Fibroblast of villous mesenchyme (primary cell): ENCODE results near the gene KRT27. TPM values are rescaled to one million over a fixed set of nuclear protein-coding genes. Genes with fewer than 3 reads are reported as not detected.

ENCODE experiments used
- DNase-seq: peaks from one replicate; pipeline ENCODE4 v3.0.0-alpha.2; 2010; ENCODE audit warnings: low read depth
- H3K4me3 ChIP-seq: 2 replicates; pipeline ENCODE4 v1.5.1; 2011; ENCODE audit warnings: low read depth, mild to moderate bottlenecking, low read length
- CTCF ChIP-seq: IDR thresholded peaks from 2 replicates; pipeline ENCODE4 v1.5.1; 2012; ENCODE audit warnings: low read depth, mild to moderate bottlenecking, low read length; ENCODE audit not compliant: insufficient read depth
- total RNA-seq: library from RNA; depleted of rRNA; stranded (reverse); fragments of >200 nt; gene quantifications from 2 replicates; pipeline ENCODE4 v1.2.3, GENCODE V29; 2012

Gene KRT27
- total RNA-seq, 1 donor = not detected

DNA sequence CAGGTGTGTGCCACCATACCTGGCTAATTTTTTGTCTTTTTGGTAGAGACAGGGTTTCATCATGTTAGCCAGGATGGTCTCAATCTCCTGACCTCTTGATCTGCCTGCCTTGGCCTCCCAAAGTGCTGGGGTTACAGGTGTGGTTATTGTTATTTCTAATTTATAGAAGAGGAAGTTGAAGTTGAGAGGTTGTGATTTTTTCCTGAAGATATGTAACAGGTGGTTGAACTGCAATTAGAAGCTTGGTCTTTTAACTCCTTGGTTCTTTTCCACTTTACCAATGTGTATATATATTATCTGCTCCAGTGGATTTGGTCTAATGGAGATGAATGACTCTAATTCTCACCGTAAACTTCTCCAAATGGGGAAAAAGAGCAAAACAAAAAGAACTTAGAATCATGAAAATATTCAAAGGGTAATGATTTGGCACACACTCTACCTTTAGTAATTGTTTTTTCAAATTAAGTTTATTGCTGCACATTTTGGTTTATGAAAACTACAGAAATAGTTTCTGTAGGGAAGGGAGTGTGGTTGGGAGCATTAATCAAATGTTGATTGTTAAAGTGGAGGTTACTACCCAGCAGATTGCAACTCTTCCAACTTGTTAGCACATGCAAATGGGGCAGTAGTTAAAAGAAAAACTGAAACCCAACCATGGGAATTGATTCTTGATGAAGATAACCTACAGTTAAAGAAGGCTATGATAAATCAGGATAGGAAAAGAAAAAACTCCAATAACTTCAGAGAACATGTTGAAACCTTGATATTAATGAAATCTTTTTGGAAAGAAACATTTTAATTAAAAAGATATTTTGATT is 41.9 kb upstream of the KRT27 start:
- TF ChIP-seq CTCF = no peak
- no peak for DNase-seq
- no peak overlapping the region for H3K4me3 ChIP-seq

- no peak within 1 kb of the TSS for H3K4me3 ChIP-seq
- no peak for TF ChIP-seq CTCF
- DNase-seq = no peak
Observed at GRCh38 chr17:40822132-40822812, 39.9 kb upstream of the KRT27 start, which contains the start of gene KRT10. KRT10 (minus strand) TSS chr17:40822614; CDS start chr17:40822585, 29 bp downstream.

DNA sequence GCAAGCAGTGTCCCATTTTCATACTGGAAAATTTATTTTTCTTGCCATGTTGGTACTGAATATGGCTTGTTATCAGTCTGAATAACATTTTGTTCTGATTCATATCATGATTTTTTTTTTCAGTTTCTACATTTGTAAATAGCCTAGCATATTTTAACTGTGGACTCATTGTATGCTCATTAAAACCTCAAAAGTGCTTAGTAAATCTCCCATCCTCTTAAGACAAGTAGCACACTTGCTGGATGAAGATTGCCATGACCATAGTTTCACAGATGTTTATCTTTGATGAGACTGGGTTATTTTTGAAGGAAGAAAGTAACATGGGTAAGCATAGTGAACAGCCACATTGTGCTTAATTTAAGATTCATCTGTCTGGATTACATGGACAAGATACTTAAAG is 39.2 kb upstream of the KRT27 start:
- DNase-seq = no peak
- H3K4me3 ChIP-seq = no peak overlapping the region
- TF ChIP-seq CTCF = no peak

DNA sequence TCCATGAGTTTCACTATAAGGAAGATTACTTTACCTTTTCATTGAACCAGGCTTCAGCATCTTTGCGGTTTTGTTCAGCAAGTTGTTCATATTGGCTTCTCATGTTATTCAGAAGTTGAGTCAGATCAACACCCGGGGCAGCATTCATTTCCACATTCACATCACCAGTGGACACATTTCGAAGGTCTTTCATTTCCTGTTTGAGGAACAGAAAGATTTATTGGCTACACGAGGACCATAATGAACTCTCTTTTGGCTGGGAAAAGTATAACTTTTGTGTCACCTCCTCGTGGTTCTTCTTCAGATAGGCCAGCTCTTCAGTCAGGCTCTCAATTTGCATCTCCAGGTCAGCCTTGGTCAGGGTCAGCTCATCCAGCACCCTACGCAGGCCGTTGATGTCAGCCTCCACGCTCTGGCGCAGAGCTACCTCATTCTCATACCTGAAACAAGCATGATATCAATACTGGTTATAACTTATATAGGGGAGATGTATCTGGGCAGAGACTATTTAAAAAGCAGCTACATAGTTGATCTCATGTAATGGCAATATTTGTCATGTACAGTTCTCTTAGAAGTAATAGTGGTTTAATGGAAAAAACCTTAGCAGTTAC is 38.0 kb upstream of the KRT27 start:
- H3K4me3 ChIP-seq = no peak overlapping the region
- DNase-seq = no peak
- TF ChIP-seq CTCF = no peak

DNA sequence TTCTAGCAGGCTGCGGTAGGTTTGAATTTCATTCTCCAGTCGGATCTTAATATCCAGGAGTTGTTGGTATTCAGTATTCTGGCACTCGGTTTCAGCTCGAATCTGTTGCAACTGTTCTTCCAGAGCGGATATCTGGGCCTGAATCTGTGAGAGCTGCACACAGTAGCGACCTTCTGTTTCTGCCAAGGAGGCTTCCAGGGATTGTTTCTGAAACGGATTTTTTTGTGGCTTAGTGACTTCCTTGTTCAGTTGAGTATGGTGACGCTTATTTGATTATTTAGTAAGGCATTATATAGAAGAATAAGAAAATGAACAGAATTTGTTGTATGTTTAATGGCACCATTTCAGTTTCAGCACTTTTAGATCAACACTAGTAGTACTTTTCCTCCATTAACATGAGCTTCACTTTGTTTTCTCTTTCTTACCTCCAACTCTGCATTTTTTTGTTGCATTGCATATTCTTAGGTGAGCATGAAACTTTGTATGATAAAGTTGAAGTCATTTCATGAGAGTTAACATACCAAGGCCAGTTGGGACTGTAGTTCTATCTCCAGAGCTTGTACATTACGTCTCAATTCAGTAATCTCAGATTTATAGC is 37.3 kb upstream of the KRT27 start:
- H3K4me3 ChIP-seq = peak overlapping the region; percentile 81
- DNase-seq = peak; percentile 37
- TF ChIP-seq CTCF = no peak

DNA sequence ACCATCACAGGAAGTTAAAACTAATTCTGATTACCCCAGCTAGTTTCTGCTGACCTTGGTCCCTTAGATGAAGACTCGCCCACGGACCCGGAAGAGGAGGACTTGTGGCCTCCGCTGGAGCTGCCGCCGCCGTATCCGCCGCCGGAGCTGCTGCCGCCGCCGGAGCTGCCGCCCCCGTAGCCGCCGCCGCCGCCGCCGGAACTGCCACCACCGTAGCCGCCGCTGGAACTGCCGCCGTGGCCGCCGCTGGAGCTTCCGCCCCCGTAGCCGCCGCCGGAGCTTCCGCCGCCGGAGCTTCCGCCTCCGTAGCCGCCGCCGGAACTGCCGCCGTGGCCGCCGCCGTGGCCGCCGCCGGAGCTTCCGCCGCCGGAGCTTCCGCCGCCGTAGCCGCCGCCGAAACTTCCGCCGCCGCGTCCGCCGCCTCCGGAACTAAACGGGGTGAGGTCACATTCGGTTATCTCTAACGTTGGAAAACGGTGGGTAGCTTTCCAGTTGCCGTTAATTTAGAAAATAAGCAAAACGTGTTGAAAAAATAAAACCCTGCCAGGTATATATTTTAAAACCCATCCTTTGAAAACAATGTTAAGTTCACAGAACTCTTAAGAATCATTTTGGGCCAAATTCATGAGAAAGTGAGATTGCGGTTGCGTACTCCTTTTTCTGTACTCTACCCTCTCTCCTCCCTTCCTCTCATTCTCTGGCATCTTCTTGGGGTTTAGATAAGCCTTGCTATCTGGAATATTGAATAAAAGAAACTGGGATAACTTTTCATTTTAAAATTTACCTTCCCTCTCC is 36.6 kb upstream of the KRT27 start:
- H3K4me3 ChIP-seq = peak overlapping the region; percentile 81
- DNase-seq = peak; percentile 86
- TF ChIP-seq CTCF = no peak
